Cardiac fibroblast (primary cell): ENCODE results near the gene BBS9.
A peak's percentile ranks its signal among the peaks of the same experiment; 100 is the strongest.

Experiments used
- DNase-seq, 2 donors: peaks; one replicate each; pipeline versions ENCODE4 v3.0.0 to v3.0.0-alpha.2; 2010; ENCODE audit warnings: low read depth in 2 of 2
- H3K4me3 ChIP-seq, 2 donors: replicated peaks in 1 of 2; 1 replicate in 1 of 2; 2 replicates in 1 of 2; pipeline ENCODE4 v1.5.1; 2011; ENCODE audit warnings: low read depth in 2 of 2, low read length in 2 of 2, mild to moderate bottlenecking in 2 of 2, moderate library complexity in 1 of 2
- TF ChIP-seq, protein P1 (sequence below): IDR thresholded peaks from one replicate; pipeline ENCODE4 v1.5.1; 2011; ENCODE audit warnings: low read depth, mild to moderate bottlenecking, low read length, inconsistent platforms

BBS9 gene

DNA sequence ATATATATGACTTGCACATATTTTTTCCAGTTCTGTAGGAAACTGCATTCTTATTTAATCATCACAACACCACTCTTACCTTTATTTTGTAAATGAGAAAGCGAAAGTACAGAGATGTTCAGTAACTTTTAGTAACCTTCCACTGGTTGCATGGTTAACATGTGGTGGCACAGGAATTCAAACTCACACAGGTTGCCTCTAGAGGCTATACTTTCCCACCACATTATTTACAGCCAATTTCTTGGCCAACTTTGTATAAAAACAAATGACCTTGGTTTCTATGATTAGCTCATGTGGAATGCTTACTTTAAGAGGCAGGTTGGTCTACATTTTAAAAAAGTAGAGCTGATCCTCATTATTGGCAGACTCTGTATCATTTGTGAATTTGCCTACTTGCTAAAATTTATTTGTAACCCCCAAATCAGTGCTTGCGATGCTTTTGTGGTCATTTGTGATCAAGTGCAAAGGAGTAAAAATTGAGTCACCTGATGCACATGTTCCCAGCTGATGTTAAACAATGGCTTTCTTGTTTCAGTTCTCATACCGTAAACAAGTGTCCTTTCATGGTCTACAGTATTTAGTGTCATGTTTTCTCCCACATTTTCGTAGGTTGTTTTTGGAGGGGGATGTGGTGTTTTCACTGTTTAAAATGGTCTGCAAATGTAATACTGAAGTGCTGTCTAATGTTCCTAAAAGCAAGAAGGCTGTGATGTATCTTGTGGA, 14.8 kb downstream of the BBS9 start:
- TF ChIP-seq, protein P1, sequence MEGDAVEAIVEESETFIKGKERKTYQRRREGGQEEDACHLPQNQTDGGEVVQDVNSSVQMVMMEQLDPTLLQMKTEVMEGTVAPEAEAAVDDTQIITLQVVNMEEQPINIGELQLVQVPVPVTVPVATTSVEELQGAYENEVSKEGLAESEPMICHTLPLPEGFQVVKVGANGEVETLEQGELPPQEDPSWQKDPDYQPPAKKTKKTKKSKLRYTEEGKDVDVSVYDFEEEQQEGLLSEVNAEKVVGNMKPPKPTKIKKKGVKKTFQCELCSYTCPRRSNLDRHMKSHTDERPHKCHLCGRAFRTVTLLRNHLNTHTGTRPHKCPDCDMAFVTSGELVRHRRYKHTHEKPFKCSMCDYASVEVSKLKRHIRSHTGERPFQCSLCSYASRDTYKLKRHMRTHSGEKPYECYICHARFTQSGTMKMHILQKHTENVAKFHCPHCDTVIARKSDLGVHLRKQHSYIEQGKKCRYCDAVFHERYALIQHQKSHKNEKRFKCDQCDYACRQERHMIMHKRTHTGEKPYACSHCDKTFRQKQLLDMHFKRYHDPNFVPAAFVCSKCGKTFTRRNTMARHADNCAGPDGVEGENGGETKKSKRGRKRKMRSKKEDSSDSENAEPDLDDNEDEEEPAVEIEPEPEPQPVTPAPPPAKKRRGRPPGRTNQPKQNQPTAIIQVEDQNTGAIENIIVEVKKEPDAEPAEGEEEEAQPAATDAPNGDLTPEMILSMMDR = no peak
- no peak overlapping the region for H3K4me3 ChIP-seq
- peak in 1 of 2 donors; percentile 37 for DNase-seq

DNA sequence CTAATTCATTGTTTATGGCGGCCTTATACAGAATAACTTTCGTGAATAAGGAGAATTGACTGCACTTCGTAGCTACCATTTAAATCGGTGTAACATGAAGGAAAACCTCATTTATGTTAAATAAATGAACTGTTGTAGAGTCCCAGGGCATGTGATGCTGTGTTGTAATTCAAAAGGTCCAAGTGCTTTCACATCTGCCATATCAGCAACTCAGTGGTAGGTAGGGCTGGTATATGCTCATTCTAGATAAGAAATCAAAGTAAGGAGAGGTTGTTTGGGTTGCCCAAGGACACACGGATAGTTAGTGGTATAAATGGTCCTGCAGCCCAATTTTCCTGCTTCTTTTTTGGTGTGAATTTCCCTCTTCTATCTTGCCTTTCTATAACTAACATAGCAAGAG, 15.8 kb downstream of the BBS9 start:
- TF ChIP-seq, protein P1 = no peak
- DNase-seq = no peak
- no peak overlapping the region for H3K4me3 ChIP-seq

GRCh38 chr7:33152087-33152486, 22.7 kb downstream of the BBS9 start:
- no peak for DNase-seq

DNA sequence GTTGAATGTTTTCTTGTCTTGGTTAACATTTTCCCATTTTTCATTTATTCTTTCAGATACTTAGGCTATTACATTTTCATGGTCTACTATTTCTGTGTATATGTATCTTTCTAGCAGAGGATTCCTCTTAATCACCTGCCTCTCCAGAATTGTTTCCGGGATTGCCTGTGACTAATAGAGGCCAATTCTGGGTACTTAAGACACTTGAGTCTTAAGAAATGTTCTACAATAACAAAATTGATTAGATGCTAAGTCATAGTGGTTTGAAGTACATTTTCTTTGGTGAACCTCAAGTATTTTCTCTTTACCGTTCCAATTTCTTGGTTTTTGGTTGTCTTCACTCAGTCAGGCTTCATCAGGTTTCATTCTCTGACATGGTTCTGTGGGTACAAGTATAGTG, 26.4 kb downstream of the BBS9 start:
- no peak overlapping the region for H3K4me3 ChIP-seq
- DNase-seq = peak; percentile 4 to 90
- TF ChIP-seq, protein P1 = no peak

More at GRCh38 chr7:33152087-33152486, 22.7 kb downstream of the BBS9 start:
- TF ChIP-seq, protein P1 = no peak
- H3K4me3 ChIP-seq = no peak overlapping the region

DNA sequence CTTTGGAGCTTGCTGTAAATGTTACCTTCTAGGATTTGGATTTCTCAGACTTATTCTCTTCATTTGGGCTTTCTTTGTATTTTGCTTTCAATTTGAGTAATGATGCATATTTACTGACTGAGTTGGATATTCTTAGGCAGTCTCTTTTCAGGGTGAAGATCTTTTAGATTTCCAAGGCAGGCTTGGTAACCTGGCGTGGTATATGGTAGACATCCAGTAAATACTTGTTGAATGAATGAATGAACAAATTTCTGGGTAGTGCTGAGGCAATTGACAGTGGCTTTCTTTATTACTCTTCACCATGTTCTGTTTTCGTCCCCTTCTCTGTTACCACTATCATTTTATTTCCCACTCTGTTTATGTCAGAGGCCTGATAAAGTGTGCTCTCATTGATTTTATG, 27.1 kb downstream of the BBS9 start:
- H3K4me3 ChIP-seq = no peak overlapping the region
- peak in 1 of 2 donors; percentile 66 for DNase-seq
- TF ChIP-seq, protein P1 = no peak

GRCh38 chr7:33157311-33157710, 27.9 kb downstream of the BBS9 start:
- DNase-seq = peak; percentile 56 to 71
- H3K4me3 ChIP-seq = no peak overlapping the region
- TF ChIP-seq, protein P1 = no peak

DNA sequence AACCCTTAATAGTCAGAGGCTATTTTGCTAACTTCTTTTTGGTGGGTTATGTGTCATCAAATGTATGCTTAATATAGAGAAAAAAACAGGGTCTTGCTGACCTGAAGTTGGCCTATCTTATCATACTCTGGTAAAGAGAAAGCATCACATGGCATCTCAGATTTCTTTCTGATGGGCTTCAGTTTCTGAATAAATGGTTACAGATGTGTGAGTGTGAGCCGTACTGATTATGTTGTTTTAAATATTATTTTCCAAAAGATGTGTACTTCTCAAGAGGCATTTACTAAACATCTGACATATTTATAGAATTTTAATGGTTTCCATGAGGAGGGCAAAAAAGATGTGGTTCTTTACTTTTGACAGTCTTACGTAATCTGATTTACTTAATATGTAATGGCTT, 28.4 kb downstream of the BBS9 start:
- DNase-seq = no peak
- H3K4me3 ChIP-seq = no peak overlapping the region
- TF ChIP-seq, protein P1 = no peak
